HG02885 (cell line): ENCODE measurements around the gene SLC17A3.

Experiments
- ATAC-seq: cut with Tn5 transposase; IDR thresholded peaks from one replicate; pipeline ENCODE4 v1.9.1; 2021; ENCODE audit warnings: mild to moderate bottlenecking; ENCODE audit not compliant: unreplicated experiment, poor library complexity

The SLC17A3 gene

GRCh38 chr6:25844518-25844917 is 29.5 kb downstream of the SLC17A3 start:
- no peak for ATAC-seq

- peak; percentile 84 for ATAC-seq
Measured at GRCh38 chr6:25842526-25842925, 31.5 kb downstream of the SLC17A3 start.

DNA sequence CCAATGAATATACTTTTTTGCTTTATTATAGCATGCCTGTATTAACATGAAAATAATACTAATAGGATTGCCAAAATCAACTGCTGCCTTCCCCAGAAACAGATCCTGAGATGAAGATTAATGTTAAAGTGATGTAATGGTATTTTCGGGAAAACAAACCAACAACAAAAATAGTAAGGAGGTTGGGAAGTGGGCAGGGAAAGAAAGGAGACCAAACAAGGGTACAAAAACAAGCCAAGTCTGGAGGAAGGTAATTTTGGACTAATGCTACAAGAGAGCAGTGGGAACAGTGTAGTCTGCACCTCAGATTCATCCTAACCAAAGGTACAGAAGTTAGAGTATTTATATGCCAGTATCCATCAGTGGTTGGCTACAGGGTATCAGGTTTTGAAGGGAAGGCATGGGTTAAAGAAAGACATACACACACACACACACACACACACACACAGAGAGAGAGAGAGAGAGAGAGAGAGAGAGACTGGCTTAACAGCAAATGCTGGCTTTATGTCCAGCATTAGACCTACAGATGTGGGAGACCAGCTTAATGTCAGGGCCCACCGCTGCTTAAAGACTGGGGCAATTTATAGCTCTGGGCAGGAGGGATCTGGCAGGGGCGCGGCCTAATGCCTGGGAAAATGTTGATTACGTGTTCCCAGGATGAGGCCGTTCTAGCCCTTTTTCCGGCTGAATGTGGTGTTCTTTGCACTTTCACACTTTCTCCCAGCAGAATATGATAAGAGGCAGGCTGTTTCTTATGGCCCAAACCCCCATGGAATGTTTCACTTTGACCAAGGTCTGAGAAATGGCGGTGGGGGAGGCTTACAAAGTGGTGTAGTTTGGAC is 38.4 kb downstream of the SLC17A3 start:
- ATAC-seq, result no peak

- ATAC-seq, result no peak
Measured at GRCh38 chr6:25834950-25835349, 39.1 kb downstream of the SLC17A3 start.

GRCh38 chr6:25833136-25833535 is 40.9 kb downstream of the SLC17A3 start:
- ATAC-seq, result no peak

- ATAC-seq, result no peak
Measured at GRCh38 chr6:25832670-25833069, 41.4 kb downstream of the SLC17A3 start.

DNA sequence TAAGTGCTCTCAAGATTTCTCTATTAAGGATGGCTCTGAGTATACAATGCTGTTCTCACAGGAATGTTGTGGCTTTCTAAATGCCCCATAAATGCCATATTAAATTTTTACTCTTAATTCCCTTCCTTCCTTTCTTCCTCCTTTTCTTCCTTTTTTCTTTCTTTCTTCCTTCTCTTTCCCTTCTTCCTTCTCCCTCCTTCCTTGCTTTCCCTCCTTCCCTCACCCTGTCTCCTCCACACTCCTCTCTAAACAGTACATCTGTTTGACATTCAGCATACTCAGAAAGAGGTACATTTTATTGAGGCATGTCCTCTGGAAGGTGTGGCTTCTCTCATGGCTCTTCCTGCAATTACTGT is 41.8 kb downstream of the SLC17A3 start:
- ATAC-seq, result no peak

- no peak for ATAC-seq
Measured at GRCh38 chr6:25831532-25832306, 42.3 kb downstream of the SLC17A3 start, which contains the start of gene SLC17A1. SLC17A1 (minus strand) TSS chr6:25832052; CDS start chr6:25830557, 1,495 bp downstream.

DNA sequence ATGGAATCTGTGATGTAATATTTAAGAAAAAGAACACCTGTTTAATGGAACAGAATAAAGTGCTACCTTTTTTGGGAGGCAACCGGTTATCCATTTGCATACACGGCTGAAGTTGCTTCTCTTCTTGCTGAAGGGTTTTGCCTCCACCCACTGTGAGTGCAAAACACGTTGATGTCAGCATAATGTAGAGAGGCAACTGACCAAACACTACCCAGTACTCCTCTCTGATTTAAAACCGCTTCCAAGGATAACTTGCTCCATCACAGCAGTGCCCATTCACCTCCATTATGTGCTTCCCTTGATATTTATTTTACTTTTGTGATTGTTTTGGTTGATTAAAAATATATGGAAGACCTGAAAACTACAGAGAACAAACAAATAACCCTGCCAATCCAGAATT is 43.6 kb downstream of the SLC17A3 start:
- no peak for ATAC-seq

DNA sequence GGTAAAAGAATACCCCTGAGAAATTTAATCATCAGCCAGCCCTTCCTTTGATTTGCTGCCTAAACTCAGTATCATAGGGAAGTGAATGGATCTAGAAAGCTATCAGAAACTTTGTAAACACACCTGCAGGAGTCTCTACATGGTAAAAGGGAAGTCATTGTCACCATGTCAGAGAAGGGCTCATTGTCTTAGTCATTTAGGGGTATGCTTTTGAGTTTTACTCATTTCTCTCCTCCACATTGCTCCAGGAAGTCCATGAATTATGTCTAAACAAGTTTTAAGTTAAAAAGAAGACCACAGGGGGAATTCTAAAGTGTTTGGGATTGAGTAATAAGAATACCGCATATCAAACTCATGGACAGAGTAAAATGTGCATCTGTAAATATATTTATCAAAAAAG is 44.7 kb downstream of the SLC17A3 start:
- no peak for ATAC-seq

- no peak for ATAC-seq
Measured at GRCh38 chr6:25821341-25821740, 52.7 kb downstream of the SLC17A3 start.

GRCh38 chr6:25816252-25816651 is 57.8 kb downstream of the SLC17A3 start:
- no peak for ATAC-seq

DNA sequence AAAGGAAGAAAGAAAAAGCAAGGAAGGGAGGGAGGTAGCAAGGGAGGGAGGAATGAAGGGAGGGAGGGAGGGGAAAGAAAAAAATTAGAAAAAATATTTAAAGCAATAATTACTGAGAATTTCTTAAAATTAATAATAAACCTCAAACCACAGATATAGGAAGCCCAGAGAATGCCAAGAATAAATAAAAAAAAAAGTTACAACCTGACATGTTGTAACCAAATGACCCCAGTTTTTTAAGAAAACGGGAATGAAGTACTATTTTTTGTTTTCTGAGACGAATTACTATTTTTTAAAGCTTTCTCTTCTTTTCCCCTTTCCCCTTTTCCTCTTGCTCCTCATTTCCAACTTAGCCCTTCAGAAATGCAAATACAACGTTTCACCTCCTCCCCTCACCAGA is 58.8 kb downstream of the SLC17A3 start:
- no peak for ATAC-seq

GRCh38 chr6:25804804-25805203 is 69.2 kb downstream of the SLC17A3 start:
- no peak for ATAC-seq

DNA sequence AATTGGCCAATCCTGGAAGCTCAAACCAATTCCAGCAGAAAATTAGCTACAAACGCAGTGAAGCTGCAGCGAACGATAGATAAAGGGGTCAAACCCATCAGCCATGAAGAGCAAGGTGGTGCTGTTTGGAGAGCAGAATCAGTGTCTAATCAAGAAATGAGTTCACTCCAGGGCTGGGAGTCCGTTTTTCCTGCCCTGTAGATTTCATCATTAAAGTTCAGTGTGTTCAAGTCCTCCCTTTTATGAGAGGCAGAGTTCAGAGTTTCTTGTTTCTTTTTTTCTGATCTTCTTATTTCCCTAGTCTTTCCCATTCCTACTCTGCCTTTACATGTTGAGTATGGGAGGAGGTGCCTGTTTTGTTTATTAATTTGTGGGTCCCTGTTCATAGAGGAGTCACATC is 72.6 kb downstream of the SLC17A3 start:
- no peak for ATAC-seq
